GM12875 (cell line): ENCODE data around the gene PACSIN1.

ENCODE experiments used
- H3K4me3 ChIP-seq: one replicate; pipeline ENCODE4 v1.5.1; 2011; ENCODE audit warnings: low read depth, low read length, control low read depth
- CTCF ChIP-seq: IDR thresholded peaks from 2 replicates; pipeline ENCODE4 v1.5.1; 2011; ENCODE audit warnings: low read depth, mild to moderate bottlenecking, control low read depth, inconsistent platforms, low read length, moderate library complexity, borderline replicate concordance; ENCODE audit not compliant: insufficient read depth

Gene PACSIN1

GRCh38 chr6:34493344-34493743, 27.5 kb downstream of the PACSIN1 start:
- H3K4me3 ChIP-seq = no peak overlapping the region
- TF ChIP-seq CTCF = no peak

GRCh38 chr6:34494973-34495372, 29.1 kb downstream of the PACSIN1 start:
- no peak for TF ChIP-seq CTCF
- no peak overlapping the region for H3K4me3 ChIP-seq

GRCh38 chr6:34496103-34496685, 30.3 kb downstream of the PACSIN1 start:
- no peak for TF ChIP-seq CTCF
- no peak overlapping the region for H3K4me3 ChIP-seq

GRCh38 chr6:34497411-34497810, 31.5 kb downstream of the PACSIN1 start:
- TF ChIP-seq CTCF = no peak
- H3K4me3 ChIP-seq = no peak overlapping the region

- TF ChIP-seq CTCF = no peak
- H3K4me3 ChIP-seq = no peak overlapping the region
Observed at GRCh38 chr6:34506718-34507117, 40.8 kb downstream of the PACSIN1 start.

- TF ChIP-seq CTCF = no peak
- no peak overlapping the region for H3K4me3 ChIP-seq
Observed at GRCh38 chr6:34508425-34508824, 42.5 kb downstream of the PACSIN1 start.

- H3K4me3 ChIP-seq = no peak overlapping the region
- TF ChIP-seq CTCF = no peak
Observed at GRCh38 chr6:34509782-34510181, 43.9 kb downstream of the PACSIN1 start.
